HL-60 (cell line): ENCODE data around the gene TAMM41.
"Not testable (repeated sequence)": the region's sequence is repeated elsewhere in the genome, so short reads cannot be mapped to it uniquely, and the experiment has no call there.

ENCODE experiments used
- CTCF ChIP-seq: IDR thresholded peaks from one replicate; pipeline ENCODE4 v1.5.1; 2011; ENCODE audit warnings: low read length, control low read depth, inconsistent platforms; ENCODE audit not compliant: insufficient read depth
- GABPA ChIP-seq: IDR thresholded peaks from 2 replicates; pipeline ENCODE4 v1.6.1; 2012; ENCODE audit warnings: low read depth
- REST ChIP-seq: IDR thresholded peaks from 2 replicates; pipeline ENCODE4 v1.6.1; 2012; ENCODE audit warnings: low read depth; ENCODE audit not compliant: insufficient replicate concordance

- TF ChIP-seq CTCF, REST, GABPA: not testable (repeated sequence)
Observed at GRCh38 chr3:11752254-11752653, 94.4 kb downstream of the TAMM41 start.
